GM18951 (cell line): ENCODE results near the gene DLG5.

Source experiments
- POLR2A ChIP-seq: IDR thresholded peaks from 4 replicates; pipeline ENCODE4 v1.6.1; 2011; ENCODE audit warnings: mild to moderate bottlenecking; ENCODE audit not compliant: insufficient read length, insufficient read depth; ENCODE audit errors: extremely low read depth
- in situ Hi-C: fragments of 300-500 bp; cut with MboI; formaldehyde crosslinking; loops from one replicate; pipeline ENCODE4 v1.12.0; 2022; ENCODE audit warnings: low sequenced_read_pairs, mixed read lengths, inconsistent platforms; ENCODE audit not compliant: unreplicated experiment

DLG5 gene

GRCh38 chr10:77888356-77888703, 38.2 kb downstream of the DLG5 start:
- TF ChIP-seq POLR2A: no peak
- in situ Hi-C loops: no loop called here

- in situ Hi-C loops: no loop called here
Observed at GRCh38 chr10:77887631-77888355, 38.8 kb downstream of the DLG5 start.

GRCh38 chr10:77886795-77887355, 39.7 kb downstream of the DLG5 start:
- in situ Hi-C loops: no loop called here
- TF ChIP-seq POLR2A: no peak

More at GRCh38 chr10:77887631-77888355, 38.8 kb downstream of the DLG5 start:
- TF ChIP-seq POLR2A: no peak

- no peak for TF ChIP-seq POLR2A
- in situ Hi-C loops: no loop called here
Observed at GRCh38 chr10:77884181-77884580, 42.4 kb downstream of the DLG5 start.

GRCh38 chr10:77881636-77882035, 44.9 kb downstream of the DLG5 start:
- in situ Hi-C loops: no loop called here
- no peak for TF ChIP-seq POLR2A

GRCh38 chr10:77881222-77881621, 45.3 kb downstream of the DLG5 start:
- in situ Hi-C loops: no loop called here
- no peak for TF ChIP-seq POLR2A

GRCh38 chr10:77879710-77880109, 46.8 kb downstream of the DLG5 start:
- in situ Hi-C loops: no loop called here

GRCh38 chr10:77879065-77879464, 47.5 kb downstream of the DLG5 start:
- in situ Hi-C loops: no loop called here
- no peak for TF ChIP-seq POLR2A

More at GRCh38 chr10:77879710-77880109, 46.8 kb downstream of the DLG5 start:
- no peak for TF ChIP-seq POLR2A

GRCh38 chr10:77877441-77878344, 48.9 kb downstream of the DLG5 start:
- in situ Hi-C loops: no loop called here
- TF ChIP-seq POLR2A: no peak

GRCh38 chr10:77875730-77876129, 50.8 kb downstream of the DLG5 start:
- no peak for TF ChIP-seq POLR2A
- in situ Hi-C loops: no loop called here

- in situ Hi-C loops: no loop called here
- no peak for TF ChIP-seq POLR2A
Observed at GRCh38 chr10:77874872-77875271, 51.7 kb downstream of the DLG5 start.

- peak; percentile 26 for TF ChIP-seq POLR2A
- in situ Hi-C loops: no loop called here
Observed at GRCh38 chr10:77873536-77874380, 52.8 kb downstream of the DLG5 start.
